ENCODE results near the gene ERVW-1. TPM values are rescaled to one million over a fixed set of nuclear protein-coding genes. Genes with fewer than 3 reads are reported as not detected.
A peak's percentile ranks its signal among the peaks of the same experiment; 100 is the strongest.

The ERVW-1 gene
- polyA plus RNA-seq, 3 donors, result not detected

GRCh38 chr7:92496876-92497275 lies 19.1 kb upstream of the ERVW-1 start:
- Histone ChIP-seq H4K20me1 (ENCODE audit: insufficient read depth, low read length) (no peaks in the 10 kb centered on the region), H3K4me3 (replicated peaks in 1 of 3; ENCODE audit: low read depth in 2 of 3, low read length in 3 of 3) (no peak overlapping the region), H3K9ac (ENCODE audit: insufficient read depth, low read length, poor library complexity, severe bottlenecking) (no peak overlapping the region), H3K79me2 (ENCODE audit: insufficient read depth, low read length) (no peaks in the 10 kb centered on the region), H3K27me3 (ENCODE audit: control insufficient read depth in 2 of 2, insufficient read depth in 2 of 2, low read length in 2 of 2) (no peaks in the 10 kb centered on the region), H2AFZ (ENCODE audit: insufficient read depth, low read depth, low read length, poor library complexity, severe bottlenecking) (no peak overlapping the region), H3K36me3 (replicated peaks in 1 of 2; ENCODE audit: control insufficient read depth in 1 of 2, insufficient read depth in 2 of 2, low read length in 2 of 2) (peaks cover 31 to 80% of the 10 kb centered on the region in 2 donors), H3K4me2 (replicated peaks; ENCODE audit: extremely low read depth, low read length, poor library complexity, severe bottlenecking) (no peak overlapping the region), H3K4me1 (ENCODE audit: control insufficient read depth in 1 of 2, insufficient read depth in 2 of 2, low read length in 2 of 2) (no peaks in the 10 kb centered on the region), H3K27ac (ENCODE audit: low read depth in 1 of 2, low read length in 2 of 2) (no peak overlapping the region), H3K9me3 (replicated peaks in 1 of 2; ENCODE audit: control insufficient read depth in 1 of 2, insufficient read depth in 1 of 2, low read length in 2 of 2) (no peaks in the 10 kb centered on the region)
- DNase-seq, result no peak
- intact Hi-C loops (cut with micrococcal nuclease), result no loop called here
- WGBS (ENCODE audit: insufficient coverage), result 67% methylated on average over 1 of the region's 2 CpGs
- peaks cover 57 to 67% of the 10 kb centered on the region in 2 donors for H3K36me3 Mint-ChIP-seq
- no peaks in the 10 kb centered on the region for H3K4me1 Mint-ChIP-seq
- no peak for TF ChIP-seq CTCF (IDR thresholded peaks at IDR 0.05)
- no peaks in the 10 kb centered on the region for H3K27me3 Mint-ChIP-seq (ENCODE audit: low read depth in 3 of 3)
- no peak overlapping the region for H3K4me3 Mint-ChIP-seq
- H3K9me3 Mint-ChIP-seq, result no peaks in the 10 kb centered on the region
- H3K27ac Mint-ChIP-seq, result peak overlapping the region in 1 of 7 donors; percentile 7

GRCh38 chr7:92489634-92490033 lies 11.9 kb upstream of the ERVW-1 start:
- DNase-seq, result no peak
- H2AFZ ChIP-seq (ENCODE audit: insufficient read depth, low read depth, low read length, poor library complexity, severe bottlenecking), result no peak overlapping the region
- intact Hi-C loops (cut with micrococcal nuclease), result no loop called here
- H3K9me3 ChIP-seq (replicated peaks in 1 of 2; ENCODE audit: control insufficient read depth in 1 of 2, insufficient read depth in 1 of 2, low read length in 2 of 2), result no peaks in the 10 kb centered on the region
- peaks cover 48 to 65% of the 10 kb centered on the region in 2 donors for H3K36me3 Mint-ChIP-seq
- no peak overlapping the region for H3K4me2 ChIP-seq (replicated peaks; ENCODE audit: extremely low read depth, low read length, poor library complexity, severe bottlenecking)
- no peak overlapping the region for H3K4me3 Mint-ChIP-seq
- no peaks in the 10 kb centered on the region for H3K4me1 Mint-ChIP-seq
- H3K27ac Mint-ChIP-seq, result no peak overlapping the region
- H3K9ac ChIP-seq (ENCODE audit: insufficient read depth, low read length, poor library complexity, severe bottlenecking), result no peak overlapping the region
- H3K4me3 ChIP-seq (replicated peaks in 1 of 3; ENCODE audit: low read depth in 2 of 3, low read length in 3 of 3), result no peak overlapping the region
- TF ChIP-seq CTCF (IDR thresholded peaks at IDR 0.05), result no peak
- peaks cover 54 to 89% of the 10 kb centered on the region in 2 donors for H3K36me3 ChIP-seq (replicated peaks in 1 of 2; ENCODE audit: control insufficient read depth in 1 of 2, insufficient read depth in 2 of 2, low read length in 2 of 2)
- H3K79me2 ChIP-seq (ENCODE audit: insufficient read depth, low read length), result no peaks in the 10 kb centered on the region
- no peaks in the 10 kb centered on the region for H4K20me1 ChIP-seq (ENCODE audit: insufficient read depth, low read length)
- H3K27ac ChIP-seq (ENCODE audit: low read depth in 1 of 2, low read length in 2 of 2), result no peak overlapping the region
- no peaks in the 10 kb centered on the region for H3K4me1 ChIP-seq (ENCODE audit: control insufficient read depth in 1 of 2, insufficient read depth in 2 of 2, low read length in 2 of 2)
- no peaks in the 10 kb centered on the region for H3K27me3 ChIP-seq (ENCODE audit: control insufficient read depth in 2 of 2, insufficient read depth in 2 of 2, low read length in 2 of 2)
- no peaks in the 10 kb centered on the region for H3K9me3 Mint-ChIP-seq
- H3K27me3 Mint-ChIP-seq (ENCODE audit: low read depth in 3 of 3), result no peaks in the 10 kb centered on the region
- 100% methylated on average over 1 of the region's 1 CpG for WGBS (ENCODE audit: insufficient coverage)

All from CD14-positive monocyte (primary cell).